Measurements from ENCODE around the gene ADH6.

DNA sequence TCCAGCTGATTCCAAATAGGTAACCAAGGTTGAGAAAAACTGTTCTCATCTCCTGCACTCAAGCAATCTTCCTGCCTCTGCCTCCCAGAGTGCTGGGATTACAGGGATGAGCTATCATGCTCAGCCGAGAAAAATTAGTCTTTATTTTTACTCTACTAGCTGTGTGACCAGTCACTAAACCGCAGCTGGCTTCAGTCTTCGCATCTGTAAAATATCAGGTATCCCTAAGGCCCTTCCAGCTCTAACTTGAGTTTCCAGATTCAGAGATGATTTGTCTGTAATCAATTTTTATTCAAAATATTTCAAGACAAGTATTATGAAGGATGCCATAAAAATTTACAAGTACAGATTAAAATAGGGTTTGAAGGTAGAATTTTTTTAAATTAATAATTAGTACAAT lies 3.5 kb downstream of the ADH6 start:
- TF ChIP-seq, protein P1, sequence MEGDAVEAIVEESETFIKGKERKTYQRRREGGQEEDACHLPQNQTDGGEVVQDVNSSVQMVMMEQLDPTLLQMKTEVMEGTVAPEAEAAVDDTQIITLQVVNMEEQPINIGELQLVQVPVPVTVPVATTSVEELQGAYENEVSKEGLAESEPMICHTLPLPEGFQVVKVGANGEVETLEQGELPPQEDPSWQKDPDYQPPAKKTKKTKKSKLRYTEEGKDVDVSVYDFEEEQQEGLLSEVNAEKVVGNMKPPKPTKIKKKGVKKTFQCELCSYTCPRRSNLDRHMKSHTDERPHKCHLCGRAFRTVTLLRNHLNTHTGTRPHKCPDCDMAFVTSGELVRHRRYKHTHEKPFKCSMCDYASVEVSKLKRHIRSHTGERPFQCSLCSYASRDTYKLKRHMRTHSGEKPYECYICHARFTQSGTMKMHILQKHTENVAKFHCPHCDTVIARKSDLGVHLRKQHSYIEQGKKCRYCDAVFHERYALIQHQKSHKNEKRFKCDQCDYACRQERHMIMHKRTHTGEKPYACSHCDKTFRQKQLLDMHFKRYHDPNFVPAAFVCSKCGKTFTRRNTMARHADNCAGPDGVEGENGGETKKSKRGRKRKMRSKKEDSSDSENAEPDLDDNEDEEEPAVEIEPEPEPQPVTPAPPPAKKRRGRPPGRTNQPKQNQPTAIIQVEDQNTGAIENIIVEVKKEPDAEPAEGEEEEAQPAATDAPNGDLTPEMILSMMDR (IDR thresholded peaks at IDR 0.05; ENCODE audit: borderline replicate concordance, extremely low read depth, low read length, poor library complexity, severe bottlenecking): no peak
- no peak for TF ChIP-seq EZH2 (IDR thresholded peaks at IDR 0.05; ENCODE audit: borderline replicate concordance, low read depth, low read length, severe bottlenecking)
